GM18858 (cell line): ENCODE results near the gene TBCD.

ENCODE experiments used
- ATAC-seq: cut with Tn5 transposase; IDR thresholded peaks from one replicate; pipeline ENCODE4 v1.9.1; 2021; ENCODE audit not compliant: unreplicated experiment

Gene TBCD

GRCh38 chr17:82808921-82809905, 57.3 kb downstream of the TBCD start:
- ATAC-seq, result no peak

DNA sequence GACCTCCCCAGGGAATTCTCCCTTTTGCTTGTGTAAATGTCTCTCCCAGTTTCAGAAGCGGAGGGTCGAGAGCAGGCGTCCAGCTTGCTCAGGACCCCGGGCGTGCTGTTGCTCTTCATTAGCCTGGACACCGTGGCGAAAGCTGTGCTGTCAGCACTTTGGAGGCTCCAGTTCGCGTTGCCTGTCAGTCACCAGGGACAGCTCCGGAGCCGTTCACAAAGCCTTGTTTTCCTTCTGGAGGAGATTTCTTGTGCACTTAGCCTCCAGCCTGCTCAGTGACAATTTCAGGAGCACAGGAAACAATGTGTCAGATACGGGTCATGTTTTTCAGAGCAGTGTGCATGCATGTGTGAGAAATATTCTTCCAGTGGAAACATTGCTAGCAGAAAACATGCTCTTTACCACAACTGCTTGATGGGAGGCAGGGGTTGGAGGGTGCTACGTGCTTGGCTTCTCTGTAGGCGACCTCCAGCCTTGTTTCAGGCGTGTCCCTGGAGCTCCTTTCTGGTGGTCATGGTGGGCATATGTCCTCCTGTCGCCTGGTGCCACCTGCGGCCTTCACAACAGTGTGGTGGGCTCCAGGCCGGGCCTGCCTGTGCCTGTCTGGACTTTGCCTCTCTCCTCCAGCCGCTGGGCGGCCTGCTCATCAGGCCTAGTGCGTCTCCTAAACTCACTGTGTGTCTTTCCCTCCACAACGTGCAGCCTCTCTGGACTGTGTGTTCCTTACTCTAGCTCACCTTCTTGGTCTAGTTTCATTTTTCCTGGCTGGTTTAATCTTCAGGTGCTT, 59.0 kb downstream of the TBCD start:
- no peak for ATAC-seq

- no peak for ATAC-seq
These were observed 60.2 kb downstream of the TBCD start for GRCh38 chr17:82812058-82812457.

DNA sequence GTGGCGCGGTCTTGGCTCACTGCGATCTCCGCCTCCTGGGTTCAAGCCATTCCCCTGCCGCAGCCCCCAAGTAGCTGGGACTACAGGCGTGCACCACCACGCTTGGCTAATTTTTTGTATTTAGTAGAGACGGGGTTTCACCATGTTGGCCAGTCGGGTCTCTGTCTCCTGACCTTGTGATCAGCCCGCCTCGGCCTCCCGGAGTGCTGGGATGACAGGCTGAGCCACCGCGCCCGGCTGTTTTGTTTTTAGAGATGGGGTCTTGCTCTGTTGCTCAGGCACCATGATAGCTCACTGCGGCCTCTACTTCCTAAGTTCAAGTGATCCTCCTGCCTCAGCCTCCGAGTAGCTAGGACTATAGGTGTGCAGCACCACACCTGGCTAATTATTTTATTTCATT, 60.7 kb downstream of the TBCD start:
- ATAC-seq, result no peak

GRCh38 chr17:82813299-82814051, 61.6 kb downstream of the TBCD start:
- ATAC-seq, result no peak

GRCh38 chr17:82814834-82815233, 63.0 kb downstream of the TBCD start:
- ATAC-seq, result no peak

- no peak for ATAC-seq
These were observed 63.5 kb downstream of the TBCD start for GRCh38 chr17:82815354-82815753.

- ATAC-seq, result no peak
These were observed 64.0 kb downstream of the TBCD start for GRCh38 chr17:82815790-82816305.

DNA sequence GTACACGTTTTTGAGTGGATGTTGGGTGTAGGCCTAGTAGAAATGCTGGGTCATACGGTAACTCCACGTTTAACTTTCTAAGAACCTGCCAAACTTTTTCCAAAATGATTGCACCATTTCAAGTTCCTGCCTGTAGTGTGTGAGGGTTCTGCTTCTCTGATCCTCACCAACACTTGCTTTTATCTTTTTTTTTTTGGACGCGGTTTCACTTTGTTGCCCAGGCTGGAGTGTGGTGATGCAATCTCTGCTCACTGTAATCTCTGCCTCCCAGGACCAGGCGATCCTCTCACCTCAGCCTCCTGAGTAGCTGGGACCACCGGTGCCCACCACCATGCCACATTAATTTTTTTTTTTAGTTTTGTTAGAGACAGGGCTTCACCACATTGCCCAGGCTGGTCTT, 64.5 kb downstream of the TBCD start:
- ATAC-seq, result no peak

DNA sequence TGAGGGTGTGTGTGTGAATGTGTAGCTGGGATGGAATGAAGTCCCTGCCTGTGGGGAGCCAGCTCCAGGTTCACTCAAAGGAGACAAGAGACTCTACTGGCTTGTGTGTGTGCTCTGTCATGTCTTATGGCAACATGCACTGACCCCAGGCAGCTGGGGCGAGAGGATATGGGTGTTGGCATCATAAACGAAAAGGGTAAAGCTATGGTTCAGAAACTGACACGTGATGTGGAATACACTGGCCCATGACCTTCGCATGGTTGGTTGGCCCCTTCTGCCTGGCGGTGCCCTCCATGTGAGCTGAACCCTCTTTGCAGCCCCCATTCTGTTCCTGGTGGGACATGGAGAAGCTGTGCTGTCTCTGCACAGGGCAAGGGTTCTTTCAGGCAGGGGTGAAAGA, 66.1 kb downstream of the TBCD start:
- no peak for ATAC-seq

GRCh38 chr17:82820278-82821251, 68.7 kb downstream of the TBCD start:
- no peak for ATAC-seq

- ATAC-seq, result no peak
These were observed 69.7 kb downstream of the TBCD start for GRCh38 chr17:82821554-82821953.

- no peak for ATAC-seq
These were observed 70.4 kb downstream of the TBCD start for GRCh38 chr17:82822281-82822680.

GRCh38 chr17:82823004-82823403, 71.1 kb downstream of the TBCD start:
- ATAC-seq, result no peak

GRCh38 chr17:82825540-82826124, 73.8 kb downstream of the TBCD start:
- no peak for ATAC-seq

GRCh38 chr17:82826211-82826610, 74.3 kb downstream of the TBCD start:
- ATAC-seq, result no peak

DNA sequence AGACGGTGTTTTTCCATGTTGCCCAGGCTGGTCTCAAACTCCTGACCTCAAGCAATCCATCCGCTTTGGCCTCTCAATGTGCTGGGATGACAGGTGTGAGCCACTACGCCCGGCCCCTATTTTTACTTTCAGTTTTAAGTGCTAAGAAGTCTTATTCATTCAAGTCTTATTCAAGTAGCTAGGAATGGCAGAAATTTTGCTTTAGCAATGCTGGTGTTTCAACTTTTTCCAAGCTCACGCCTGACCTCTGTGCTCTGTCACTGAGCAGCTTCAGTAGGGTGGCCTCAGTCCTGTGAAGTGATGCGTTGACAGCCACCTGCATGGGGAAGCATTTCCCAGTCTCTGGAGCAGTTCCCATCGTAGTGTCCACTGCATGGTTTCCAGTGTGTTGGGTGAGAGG, 75.1 kb downstream of the TBCD start:
- no peak for ATAC-seq

DNA sequence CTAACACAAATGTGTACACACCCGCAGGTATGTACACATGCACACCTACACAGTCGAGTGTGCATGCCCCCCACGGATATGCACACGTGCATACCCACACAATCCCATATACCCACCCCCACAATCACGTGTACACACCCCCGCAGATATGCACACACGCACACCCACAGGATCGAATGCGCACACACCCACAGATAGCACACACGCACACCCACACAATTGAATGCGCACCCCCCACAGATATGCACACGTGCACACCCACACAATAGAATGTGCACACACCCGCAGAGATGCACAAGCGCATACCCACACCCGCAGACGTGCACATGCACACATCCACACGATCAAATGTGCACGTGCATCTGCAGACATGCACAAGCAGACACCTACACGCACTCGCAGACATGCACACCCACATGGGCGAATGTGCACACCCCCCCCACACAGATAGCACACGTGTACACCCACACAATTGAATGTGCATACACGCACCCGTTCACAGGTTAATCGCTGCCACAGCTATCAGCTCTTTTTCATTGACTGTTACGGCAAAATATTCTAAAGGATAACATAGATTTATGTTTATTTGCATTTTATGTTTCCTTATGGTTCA, 77.1 kb downstream of the TBCD start:
- ATAC-seq, result no peak

DNA sequence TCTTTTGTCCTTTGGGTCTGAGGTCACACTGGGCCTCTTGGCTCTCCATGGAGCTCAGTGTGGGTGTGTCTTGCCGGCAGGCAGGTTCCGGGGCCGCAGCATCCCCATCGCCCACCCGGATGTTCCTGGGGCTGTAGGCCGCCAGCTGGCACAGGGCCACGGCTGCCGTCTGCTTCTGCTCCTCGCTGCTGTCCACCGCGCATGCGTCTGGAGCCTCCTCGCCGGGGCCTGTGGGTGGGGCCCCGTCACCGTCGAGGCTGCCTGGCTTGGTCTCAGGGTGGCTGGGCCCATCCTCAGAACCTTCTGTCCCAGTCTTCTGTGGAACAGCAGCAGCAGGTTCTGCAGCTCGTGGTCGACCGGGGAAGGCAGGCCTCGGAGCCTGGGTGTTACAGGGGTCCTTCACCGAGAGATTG, 78.4 kb downstream of the TBCD start:
- no peak for ATAC-seq
